ENCODE results near the gene RERE.
"Not testable (repeated sequence)": the region's sequence is repeated elsewhere in the genome, so short reads cannot be mapped to it uniquely, and the experiment has no call there.

The RERE gene

GRCh38 chr1:8747879-8748825, 69.3 kb downstream of the RERE start:
- no peak for DNase-seq

- no peak for DNase-seq
Observed at GRCh38 chr1:8746554-8746953, 70.9 kb downstream of the RERE start.

DNA sequence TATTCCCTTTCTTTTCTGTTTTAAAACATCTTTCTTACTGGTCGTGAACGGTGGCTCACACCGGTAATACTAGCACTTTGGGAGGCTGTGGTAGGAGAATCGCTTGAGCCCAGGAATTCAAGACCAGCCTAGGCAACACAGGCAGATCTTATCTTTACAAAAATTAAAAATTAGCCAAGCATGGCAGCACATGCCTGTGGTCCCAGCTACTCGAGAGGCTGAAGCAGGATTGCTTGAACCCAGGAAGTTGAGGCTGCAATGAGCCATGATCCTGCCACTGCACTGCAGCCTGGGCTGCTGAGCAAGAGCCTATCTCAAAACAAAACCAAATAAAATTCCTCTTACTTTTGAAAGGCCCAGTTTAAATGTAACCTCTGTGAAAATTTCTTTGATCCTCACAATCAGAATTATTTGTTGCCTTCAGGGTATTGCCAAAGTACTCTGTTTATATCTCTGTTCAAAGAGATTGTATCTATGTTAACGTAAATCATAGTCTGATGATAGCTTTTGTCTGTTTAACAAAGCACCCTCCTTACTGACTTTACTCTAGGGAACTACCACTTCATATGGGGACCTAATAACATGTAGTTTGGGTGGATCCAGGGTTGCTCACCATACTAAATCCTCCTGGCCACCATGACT, 71.6 kb downstream of the RERE start:
- no peak for DNase-seq

DNA sequence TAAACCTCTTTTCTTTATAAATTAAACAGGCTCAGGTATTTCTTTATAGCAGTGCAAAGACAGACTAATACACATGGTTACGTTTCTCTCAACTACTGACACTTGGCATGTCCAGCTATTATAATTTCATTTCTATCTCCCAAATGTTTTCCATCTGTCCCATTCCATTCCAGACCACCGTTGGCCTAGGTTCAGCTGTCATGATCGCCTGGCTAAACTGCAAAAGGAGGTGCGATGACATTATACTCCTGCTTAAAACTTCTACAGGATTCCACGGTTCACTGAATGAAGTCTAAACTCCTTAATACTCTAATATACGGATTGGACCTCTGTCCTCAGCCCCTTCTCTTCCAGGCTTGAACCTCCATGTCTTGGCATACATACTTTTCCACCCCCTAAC, 72.1 kb downstream of the RERE start:
- DNase-seq: no peak

GRCh38 chr1:8742022-8742924, 75.2 kb downstream of the RERE start:
- no peak for DNase-seq

- no peak for DNase-seq
Observed at GRCh38 chr1:8740034-8740449, 77.4 kb downstream of the RERE start.

DNA sequence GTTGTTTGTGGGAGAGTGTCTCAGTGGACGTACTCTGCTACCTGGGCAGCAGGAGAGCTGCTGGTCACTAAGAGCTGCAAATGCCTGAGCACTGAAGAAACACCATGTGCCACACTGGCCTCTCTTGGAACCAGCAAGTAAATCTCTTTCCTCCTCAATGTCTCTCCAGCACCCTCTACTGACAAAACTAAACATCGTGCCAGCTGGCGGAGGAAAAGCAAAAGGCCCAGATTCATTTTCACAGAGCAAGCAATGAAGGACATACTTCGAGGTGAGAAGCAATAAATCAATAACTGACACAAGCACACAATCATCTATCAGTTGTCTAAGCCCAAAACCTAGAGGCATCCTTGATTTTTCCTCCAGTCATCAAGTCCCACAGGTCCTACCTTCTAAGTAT, 78.1 kb downstream of the RERE start:
- no peak for DNase-seq

DNA sequence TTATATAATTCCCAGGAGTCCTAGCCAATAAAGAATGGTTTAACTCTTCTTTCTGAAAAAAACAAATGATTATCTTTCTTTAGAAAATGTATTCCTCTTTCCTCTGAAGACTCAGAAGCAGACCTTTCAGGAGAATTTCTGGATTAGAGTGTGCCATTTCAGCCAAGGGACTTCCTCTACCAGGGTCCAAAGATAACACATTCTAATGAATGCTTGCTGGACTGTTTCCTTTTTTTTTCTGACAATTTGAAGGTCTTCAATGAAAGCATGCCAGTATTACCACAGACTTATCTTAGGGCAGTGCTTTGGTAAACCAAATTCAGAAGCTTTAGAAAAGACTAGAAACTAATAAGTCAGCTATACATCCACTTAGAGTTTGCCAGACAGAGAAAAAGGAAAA, 80.5 kb downstream of the RERE start:
- DNase-seq: no peak

DNA sequence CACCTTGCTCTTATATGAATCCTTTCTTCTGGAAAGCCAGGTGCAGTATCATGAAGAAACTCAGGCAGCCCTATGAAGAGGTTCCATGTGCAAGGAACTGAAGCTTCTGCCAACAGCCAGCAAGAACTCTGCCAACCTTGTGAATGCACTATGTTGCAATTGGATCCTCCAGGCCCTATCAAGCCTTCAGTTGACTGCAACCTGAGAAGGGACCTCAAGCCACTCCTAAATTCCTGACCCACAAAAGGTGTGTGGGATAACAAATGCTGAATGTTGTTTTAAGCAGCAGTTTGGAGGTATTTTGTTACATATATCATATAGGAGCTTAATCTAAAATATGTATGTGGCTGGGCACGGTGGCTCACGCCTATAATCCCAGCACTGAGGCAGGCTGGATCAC, 84.0 kb downstream of the RERE start:
- peak; percentile 43 for DNase-seq

DNA sequence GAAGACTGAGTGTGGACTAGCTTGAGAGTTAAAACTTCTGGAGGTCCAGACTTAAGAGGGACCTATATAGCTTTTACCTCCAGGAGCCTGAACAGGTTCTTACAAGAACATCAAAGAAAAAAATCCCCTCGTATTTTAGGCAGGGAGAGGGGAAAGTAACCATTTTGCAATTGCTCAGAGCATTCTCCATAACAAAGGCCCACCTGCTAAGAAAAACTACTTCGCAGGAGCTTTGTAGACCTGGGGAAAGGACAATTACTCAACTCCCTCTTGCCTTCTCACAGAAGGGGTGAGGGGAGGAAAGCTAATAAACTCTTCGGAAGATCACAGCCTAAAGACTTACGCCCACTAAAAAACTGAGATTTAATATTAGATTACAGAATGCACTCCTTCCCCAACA, 86.3 kb downstream of the RERE start:
- no peak for DNase-seq

GRCh38 chr1:8728464-8728863, 89.0 kb downstream of the RERE start:
- no peak for DNase-seq

- DNase-seq: peak; percentile 34
Observed at GRCh38 chr1:8727809-8728213, 89.6 kb downstream of the RERE start.

DNA sequence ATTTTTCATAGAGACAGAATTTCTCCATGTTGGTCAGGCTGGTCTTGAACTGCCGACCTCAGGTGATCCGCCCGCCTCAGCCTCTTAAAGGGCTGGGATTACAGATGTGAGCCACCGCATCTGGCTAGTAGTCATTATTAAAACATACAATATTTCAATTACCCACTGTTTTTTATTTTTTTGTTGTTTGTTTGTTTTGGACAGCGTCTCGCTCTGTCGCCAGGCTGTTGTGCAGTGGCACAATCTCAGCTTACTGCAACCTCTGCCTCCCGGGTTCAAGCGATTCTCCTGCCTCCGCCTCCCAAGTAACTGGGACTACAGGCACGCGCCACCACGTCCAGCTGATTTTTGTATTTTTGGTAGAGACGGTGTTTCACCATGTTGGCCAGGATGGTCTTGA, 90.1 kb downstream of the RERE start:
- not testable (repeated sequence) for DNase-seq

- not testable (repeated sequence) for DNase-seq
Observed at GRCh38 chr1:8726801-8727186, 90.6 kb downstream of the RERE start.

GRCh38 chr1:8723010-8723409, 94.4 kb downstream of the RERE start:
- no peak for DNase-seq

- no peak for DNase-seq
Observed at GRCh38 chr1:8722366-8722765, 95.1 kb downstream of the RERE start.

- no peak for DNase-seq
Observed at GRCh38 chr1:8721679-8722324, 95.6 kb downstream of the RERE start.

DNA sequence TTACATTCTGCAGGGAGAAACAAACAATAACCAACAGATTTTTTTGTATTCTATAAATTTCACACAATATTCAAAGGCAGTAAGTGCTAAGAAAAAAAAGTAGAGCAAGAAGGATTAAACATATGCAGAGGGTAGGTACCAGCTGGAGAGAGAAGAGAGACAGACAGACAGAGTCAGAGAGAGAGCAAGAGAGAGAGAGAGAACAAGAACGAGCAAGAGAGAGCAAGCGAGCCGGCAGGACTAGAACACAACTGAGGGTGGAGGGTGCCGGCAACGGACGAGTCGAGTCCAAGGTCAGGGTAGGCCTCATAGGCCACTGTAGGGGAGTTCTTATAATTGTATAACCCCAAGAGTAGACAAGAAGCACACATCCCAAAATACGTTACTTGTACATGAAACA, 97.1 kb downstream of the RERE start:
- DNase-seq: no peak

DNA sequence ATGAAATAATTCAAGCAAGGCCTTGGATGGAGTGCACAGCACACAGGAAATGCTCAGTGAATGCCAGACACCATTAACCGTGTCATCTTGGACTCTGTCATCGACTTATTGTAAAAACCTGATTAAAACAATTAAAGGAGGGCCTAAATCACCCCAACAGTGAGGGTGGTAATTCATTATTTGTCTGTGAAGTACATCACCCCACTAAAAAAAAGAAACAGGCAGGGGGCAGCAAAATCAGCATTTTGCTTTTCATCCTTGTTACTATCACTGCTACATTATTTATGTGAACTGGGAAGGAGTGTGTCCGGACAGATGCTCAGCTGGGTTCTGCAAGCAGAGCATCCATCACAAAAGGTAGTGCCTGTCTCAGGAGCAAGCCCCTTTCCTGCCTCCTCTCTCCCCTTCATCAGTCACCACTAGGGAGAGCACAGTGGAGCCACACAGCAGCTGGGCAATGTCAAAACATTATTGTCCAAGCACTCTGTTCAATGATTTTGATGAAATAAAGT, 98.5 kb downstream of the RERE start:
- DNase-seq: no peak

DNA sequence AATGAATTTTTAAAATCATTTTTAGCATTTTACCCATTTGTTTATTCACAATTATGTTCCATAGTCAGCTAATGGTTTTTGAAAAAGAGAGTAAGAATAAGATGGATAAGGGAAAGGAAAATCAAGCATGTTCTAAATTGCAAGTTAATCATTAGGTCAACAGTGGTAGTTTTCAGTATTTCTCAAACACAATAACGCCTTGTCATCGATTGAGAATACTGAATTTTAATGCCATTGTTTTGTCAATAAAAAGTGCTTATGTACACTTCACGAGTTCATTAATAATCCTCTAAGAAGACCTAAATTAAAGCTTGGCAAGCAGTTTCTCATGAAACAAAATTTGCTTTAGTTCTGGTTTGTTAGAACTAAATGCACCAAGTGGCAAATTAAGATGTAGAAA, 100.3 kb downstream of the RERE start:
- no peak for DNase-seq

DNA sequence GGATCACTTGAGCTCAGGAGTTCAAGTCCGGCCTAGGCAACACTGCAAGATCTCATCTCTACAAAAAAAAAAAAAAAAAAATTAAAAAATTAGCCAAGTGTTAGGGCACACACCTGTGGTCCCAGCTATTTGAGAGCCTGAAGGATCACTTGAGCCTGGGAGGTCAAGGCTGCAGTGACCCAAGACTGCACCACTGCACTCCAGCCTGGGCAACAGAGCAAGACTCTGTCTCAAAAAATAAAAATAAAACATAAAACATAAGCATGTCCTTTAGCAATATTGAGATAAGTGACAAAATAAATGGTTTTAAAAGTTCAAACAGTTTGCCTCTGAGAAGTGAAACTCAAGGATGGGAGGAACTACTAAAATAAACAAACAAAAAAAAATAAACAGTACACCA, 101.2 kb downstream of the RERE start:
- no peak for DNase-seq

- no peak for DNase-seq
Observed at GRCh38 chr1:8714173-8714572, 103.3 kb downstream of the RERE start.
